HCT116 (cell line): ENCODE data around the gene CRYBB1. TPM values are rescaled to one million over a fixed set of nuclear protein-coding genes. Genes with fewer than 3 reads are reported as not detected.

ENCODE experiments used
- ATAC-seq: fragments of 200-7000 bp; cut with Tn5 transposase; 2 replicates; pipeline ENCODE4 v1.9.1; 2020; ENCODE audit warnings: mild to moderate bottlenecking, moderate library complexity
- BruUV-seq: library from RNA; stranded (reverse); fragments of 400-500 nt; replicated peaks from 2 replicates; lab custom pipeline; 2021; lab: Mats Ljungman, UMichigan
- CTCF ChIA-PET: fragments of 300-600 bp; sonication (Branson Sonifier 250); formaldehyde crosslinking; loops from one replicate; lab custom pipeline; 2021; ENCODE audit warnings: antibody characterized with exemption; lab: Charles Lee
- POLR2A ChIA-PET: fragments of 300-600, 350-600 bp; sonication (Branson Sonifier 250); formaldehyde crosslinking; loops from one replicate; lab custom pipeline; 2021; ENCODE audit warnings: antibody characterized with exemption; lab: Charles Lee
- RAD21 ChIA-PET, 2 experiments: fragments of 300-600 bp; sonication (Branson Sonifier 250); formaldehyde crosslinking; loops; one replicate each; lab custom pipeline; 2023; ENCODE audit warnings: low total read pairs in 2 of 2; ENCODE audit not compliant: uncharacterized antibody in 2 of 2, unreplicated experiment in 2 of 2, low non-redundant PET in 1 of 2; lab: Charles Lee
- DNase-seq: peaks from one replicate; pipeline ENCODE4 v3.0.0-alpha.2; 2010; ENCODE audit warnings: low read depth, low spot score
- H2AFZ ChIP-seq: fragments of 200-600 bp; shearing (Covaris generic), sonication (generic); 2 replicates; pipeline ENCODE4 v1.6.1; 2017; ENCODE audit warnings: low read depth, mixed run types, mixed read lengths, antibody characterized with exemption, low read length; ENCODE audit not compliant: poor library complexity, severe bottlenecking
- H3K27ac ChIP-seq: 2 replicates; pipeline ENCODE4 v1.5.1; 2012; ENCODE audit warnings: low read depth, low read length
- H3K27me3 ChIP-seq: fragments of 200-600 bp; sonication (generic); 2 replicates; pipeline ENCODE4 v1.6.1; 2016; ENCODE audit warnings: mixed run types, low read length, mixed read lengths; ENCODE audit not compliant: insufficient read depth
- H3K36me3 ChIP-seq, 2 experiments: fragments of 200-500 bp in 1 of 2; fragments of 200-600 bp in 1 of 2; sonication (Bioruptor generic) in 1 of 2; sonication (generic) in 1 of 2; 2 replicates each; pipeline versions ENCODE4 v1.5.1 to v1.6.1; 2014 to 2016; ENCODE audit warnings: low read length in 2 of 2, inconsistent platforms in 1 of 2, mixed read lengths in 1 of 2, mixed run types in 1 of 2; ENCODE audit not compliant: insufficient read depth in 2 of 2, control insufficient read depth in 1 of 2
- H3K4me1 ChIP-seq, 2 experiments: fragments of 200-600 bp in 1 of 2; sonication (generic) in 1 of 2; 2 replicates each; pipeline versions ENCODE4 v1.5.1 to v1.6.1; 2012 to 2017; ENCODE audit warnings: low read length in 2 of 2, inconsistent platforms in 1 of 2, mild to moderate bottlenecking in 1 of 2, mixed read lengths in 1 of 2, mixed run types in 1 of 2, moderate library complexity in 1 of 2; ENCODE audit not compliant: insufficient read depth in 2 of 2, control insufficient read depth in 1 of 2
- H3K4me2 ChIP-seq: fragments of 200-600 bp; sonication (generic); 2 replicates; pipeline ENCODE4 v1.6.1; 2017; ENCODE audit warnings: mixed run types, low read length, mixed read lengths
- H3K4me3 ChIP-seq, 2 experiments: fragments of 200-600 bp in 1 of 2; sonication (generic) in 1 of 2; replicated peaks in 1 of 2; 2 replicates each; pipeline ENCODE4 v1.5.1; 2011 to 2016; ENCODE audit warnings: low read length in 2 of 2, control low read depth in 1 of 2, low read depth in 1 of 2, mild to moderate bottlenecking in 1 of 2, mixed read lengths in 1 of 2, mixed run types in 1 of 2
- H3K79me2 ChIP-seq: fragments of 200-600 bp; sonication (generic); 2 replicates; pipeline ENCODE4 v1.6.1; 2017; ENCODE audit warnings: mild to moderate bottlenecking, mixed run types, low read length, moderate library complexity, mixed read lengths; ENCODE audit not compliant: insufficient read depth
- H3K9ac ChIP-seq: fragments of 200-600 bp; sonication (generic); 2 replicates; pipeline ENCODE4 v1.6.1; 2016; ENCODE audit warnings: low read length, mixed read lengths
- H3K9me2 ChIP-seq: fragments of 200-600 bp; sonication (generic), shearing (Covaris generic); 2 replicates; pipeline ENCODE4 v1.6.1; 2017; ENCODE audit warnings: mixed run types, mild to moderate bottlenecking, moderate library complexity; ENCODE audit not compliant: insufficient read depth
- H3K9me3 ChIP-seq, 2 experiments: fragments of 200-500 bp in 1 of 2; fragments of 200-600 bp in 1 of 2; sonication (Bioruptor generic) in 1 of 2; sonication (generic) in 1 of 2; 2 replicates each; pipeline ENCODE4 v1.6.1; 2014 to 2017; ENCODE audit warnings: low read length in 2 of 2, mixed read lengths in 2 of 2, inconsistent platforms in 1 of 2, low read depth in 1 of 2, mild to moderate bottlenecking in 1 of 2, mixed run types in 1 of 2, moderate library complexity in 1 of 2; ENCODE audit not compliant: control insufficient read depth in 1 of 2, insufficient read depth in 1 of 2
- H4K20me1 ChIP-seq: fragments of 200-600 bp; sonication (generic), shearing (Covaris generic); 2 replicates; pipeline ENCODE4 v1.6.1; 2017; ENCODE audit warnings: mixed run types, mild to moderate bottlenecking, moderate library complexity; ENCODE audit not compliant: insufficient read depth
- ATF3 ChIP-seq: IDR thresholded peaks from 2 replicates; pipeline ENCODE4 v1.6.1; 2012
- CBX3 ChIP-seq: IDR thresholded peaks from 2 replicates; pipeline ENCODE4 v1.6.1; 2012; ENCODE audit warnings: low read depth
- FOSL1 ChIP-seq: IDR thresholded peaks from 2 replicates; pipeline ENCODE4 v1.6.1; 2012; ENCODE audit warnings: low read depth
- POLR2AphosphoS5 ChIP-seq: IDR thresholded peaks from 2 replicates; pipeline ENCODE4 v1.6.1; 2011; ENCODE audit warnings: mild to moderate bottlenecking, low read depth, low read length, moderate library complexity
- REST ChIP-seq: IDR thresholded peaks from 2 replicates; pipeline ENCODE4 v1.6.1; 2012; ENCODE audit warnings: low read depth
- ZBTB33 ChIP-seq: IDR thresholded peaks from 2 replicates; pipeline ENCODE4 v1.6.1; 2011; ENCODE audit warnings: mild to moderate bottlenecking, low read length, moderate library complexity; ENCODE audit not compliant: insufficient replicate concordance; ENCODE audit errors: extremely low read depth
- ZNF274 ChIP-seq: fragments of 200-500 bp; sonication (Bioruptor generic); IDR thresholded peaks from 2 replicates; pipeline ENCODE4 v1.6.1; 2014; ENCODE audit warnings: mild to moderate bottlenecking, low read depth, low read length, inconsistent platforms
- intact Hi-C: fragments of 100-400 bp; cut with micrococcal nuclease; formaldehyde crosslinking; loops from 2 replicates; pipeline ENCODE4 v1.10.0; 2022
- total RNA-seq: library from RNA; stranded (reverse); gene quantifications from one replicate; pipeline ENCODE4 v1.2.1, GENCODE V29; 2021; ENCODE audit not compliant: unreplicated experiment
- TF ChIP-seq, protein P1 (sequence below), 3 experiments: fragments of 200-600 bp in 1 of 3; sonication (generic) in 1 of 3; IDR thresholded peaks in 2 of 3; conservative IDR thresholded peaks in 1 of 3; 2 replicates each; pipeline ENCODE4 v1.5.1; 2012 to 2017; ENCODE audit warnings: low read depth in 2 of 3, low read length in 2 of 3, antibody characterized with exemption in 1 of 3, borderline replicate concordance in 1 of 3, control low read depth in 1 of 3, mild to moderate bottlenecking in 1 of 3, mixed read lengths in 1 of 3, mixed run types in 1 of 3, moderate library complexity in 1 of 3; ENCODE audit not compliant: insufficient read depth in 1 of 3

CRYBB1 gene
- total RNA-seq, 1 experiment from 2014 or later = not detected

- no peak overlapping the region for H3K4me3 ChIP-seq
- H3K9me3 ChIP-seq = no peaks in the 10 kb centered on the region
- no peaks in the 10 kb centered on the region for H3K9me2 ChIP-seq
- no TSS peak for BruUV-seq
- ATAC-seq (no peak), DNase-seq (no peak)
- ChIA-PET POLR2A (no interaction called here), RAD21 (no interaction called here), CTCF (interaction anchor here (0.8 to 1.1 kb wide), 2 partner anchors 276 to 279 kb away, joined by 3 to 4 read pairs; no protein-coding TSS in a partner anchor)
- H3K79me2 ChIP-seq = no peaks in the 10 kb centered on the region
- no peak overlapping the region for H3K4me2 ChIP-seq
- intact Hi-C loops = no loop called here
- TF ChIP-seq, protein P1, sequence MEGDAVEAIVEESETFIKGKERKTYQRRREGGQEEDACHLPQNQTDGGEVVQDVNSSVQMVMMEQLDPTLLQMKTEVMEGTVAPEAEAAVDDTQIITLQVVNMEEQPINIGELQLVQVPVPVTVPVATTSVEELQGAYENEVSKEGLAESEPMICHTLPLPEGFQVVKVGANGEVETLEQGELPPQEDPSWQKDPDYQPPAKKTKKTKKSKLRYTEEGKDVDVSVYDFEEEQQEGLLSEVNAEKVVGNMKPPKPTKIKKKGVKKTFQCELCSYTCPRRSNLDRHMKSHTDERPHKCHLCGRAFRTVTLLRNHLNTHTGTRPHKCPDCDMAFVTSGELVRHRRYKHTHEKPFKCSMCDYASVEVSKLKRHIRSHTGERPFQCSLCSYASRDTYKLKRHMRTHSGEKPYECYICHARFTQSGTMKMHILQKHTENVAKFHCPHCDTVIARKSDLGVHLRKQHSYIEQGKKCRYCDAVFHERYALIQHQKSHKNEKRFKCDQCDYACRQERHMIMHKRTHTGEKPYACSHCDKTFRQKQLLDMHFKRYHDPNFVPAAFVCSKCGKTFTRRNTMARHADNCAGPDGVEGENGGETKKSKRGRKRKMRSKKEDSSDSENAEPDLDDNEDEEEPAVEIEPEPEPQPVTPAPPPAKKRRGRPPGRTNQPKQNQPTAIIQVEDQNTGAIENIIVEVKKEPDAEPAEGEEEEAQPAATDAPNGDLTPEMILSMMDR (IDR thresholded peaks at IDR 0.05 in 2 of 3, conservative IDR thresholded peaks at IDR 0.05 in 1 of 3; ENCODE audit: borderline replicate concordance in 1 of 3, insufficient read depth in 1 of 3, low read depth in 2 of 3, low read length in 2 of 3) = no peak
- TF ChIP-seq REST (no peak), CBX3 (no peak), ZNF274 (no peak), POLR2AphosphoS5 (no peak), ATF3 (no peak), FOSL1 (no peak), ZBTB33 (no peak)
- no peak overlapping the region for H2AFZ ChIP-seq
- no peaks in the 10 kb centered on the region for H3K36me3 ChIP-seq
- H3K4me1 ChIP-seq = peaks cover 3 to 10% of the 10 kb centered on the region in 2 experiments; a peak in 3 of 4 replicates
- H3K27me3 ChIP-seq = peaks cover 8% of the 10 kb centered on the region; the same call in 1 of the 2 replicates
- H4K20me1 ChIP-seq = no peaks in the 10 kb centered on the region
- no peak overlapping the region for H3K9ac ChIP-seq
- H3K27ac ChIP-seq = no peak overlapping the region
Observed at GRCh38 chr22:26643418-26644100, 25.7 kb upstream of the CRYBB1 start.
